Type B pancreatic cell (in vitro differentiated cells): ENCODE measurements around the gene IRAK3. TPM values are rescaled to one million over a fixed set of nuclear protein-coding genes. Genes with fewer than 3 reads are reported as not detected.
"Not testable (repeated sequence)": the region's sequence is repeated elsewhere in the genome, so short reads cannot be mapped to it uniquely, and the experiment has no call there.

ENCODE experiments used
- DNase-seq: peaks from one replicate; pipeline ENCODE4 v3.0.0; 2021; ENCODE audit warnings: mixed read lengths; ENCODE audit not compliant: unreplicated experiment; ENCODE audit errors: extremely low spot score
- H3K27ac Mint-ChIP-seq: 2 replicates; pipeline ENCODE4 v1.8.0; 2021; ENCODE audit warnings: mild to moderate bottlenecking, mixed read lengths
- H3K27me3 Mint-ChIP-seq: 2 replicates; pipeline ENCODE4 v1.8.0; 2021; ENCODE audit warnings: mixed read lengths
- H3K36me3 Mint-ChIP-seq: 2 replicates; pipeline ENCODE4 v1.8.0; 2021; ENCODE audit warnings: mixed read lengths
- H3K4me1 Mint-ChIP-seq: one replicate; pipeline ENCODE4 v1.8.0; 2021; ENCODE audit warnings: mixed read lengths; ENCODE audit not compliant: unreplicated experiment
- H3K4me3 Mint-ChIP-seq: 2 replicates; pipeline ENCODE4 v1.8.0; 2021; ENCODE audit warnings: mild to moderate bottlenecking, mixed read lengths
- H3K9me3 Mint-ChIP-seq: 2 replicates; pipeline ENCODE4 v1.8.0; 2021; ENCODE audit warnings: mixed read lengths
- total RNA-seq: library from RNA; stranded (reverse); gene quantifications from 2 replicates; pipeline ENCODE4 v1.2.1, GENCODE V29; 2021; ENCODE audit warnings: low replicate concordance
- TF ChIP-seq, protein P1 (sequence below): fragments of 200-600 bp; sonication (generic); conservative IDR thresholded peaks from 2 replicates; pipeline ENCODE4 v1.5.0; 2021; ENCODE audit warnings: antibody characterized with exemption, mild to moderate bottlenecking

IRAK3 gene
- total RNA-seq, 1 donor from 2014 or later: 0.34 TPM

DNA sequence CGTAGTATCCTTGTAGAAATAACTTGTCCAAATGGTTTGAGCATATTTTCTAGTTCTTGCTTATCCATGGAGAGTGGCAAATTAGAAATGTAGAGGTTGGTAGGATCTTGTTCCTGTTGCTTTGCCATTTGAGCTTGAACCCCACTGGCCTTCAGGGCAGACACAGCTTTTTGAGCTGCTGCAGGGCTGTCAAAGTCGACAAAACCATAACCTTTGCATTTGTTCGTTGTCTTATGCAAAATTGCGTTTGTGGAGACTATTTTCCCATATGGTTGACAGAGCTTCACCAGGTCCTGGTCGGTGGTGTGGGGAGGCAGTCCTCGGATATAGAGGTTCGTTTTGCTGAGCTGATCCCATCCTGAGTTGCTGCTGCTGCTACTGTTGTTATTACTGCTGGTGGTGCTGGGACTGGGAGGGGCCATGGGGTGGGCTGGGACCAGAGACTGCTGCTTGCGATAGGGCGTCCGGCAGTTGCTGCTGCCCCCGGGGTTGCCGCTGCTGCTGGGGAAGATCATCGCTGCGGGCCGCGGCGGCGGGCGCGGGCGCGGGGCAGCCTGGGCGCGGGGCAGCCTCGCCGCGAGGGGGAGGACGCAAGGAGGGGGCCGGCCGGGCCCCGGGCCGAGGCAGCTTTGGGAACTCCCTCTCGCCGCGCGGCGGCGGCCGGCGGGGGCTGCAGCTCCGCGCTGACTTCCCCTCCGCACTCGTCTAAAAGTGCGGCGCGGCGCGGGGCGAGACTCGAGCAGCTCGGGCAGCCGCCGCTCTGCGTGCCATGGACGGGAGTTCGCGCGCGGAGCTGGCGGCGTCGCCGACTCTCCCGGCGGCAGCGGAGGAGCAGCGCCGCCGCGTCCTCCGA is 46.0 kb downstream of the IRAK3 start:
- not testable (repeated sequence) for H3K27ac Mint-ChIP-seq

DNA sequence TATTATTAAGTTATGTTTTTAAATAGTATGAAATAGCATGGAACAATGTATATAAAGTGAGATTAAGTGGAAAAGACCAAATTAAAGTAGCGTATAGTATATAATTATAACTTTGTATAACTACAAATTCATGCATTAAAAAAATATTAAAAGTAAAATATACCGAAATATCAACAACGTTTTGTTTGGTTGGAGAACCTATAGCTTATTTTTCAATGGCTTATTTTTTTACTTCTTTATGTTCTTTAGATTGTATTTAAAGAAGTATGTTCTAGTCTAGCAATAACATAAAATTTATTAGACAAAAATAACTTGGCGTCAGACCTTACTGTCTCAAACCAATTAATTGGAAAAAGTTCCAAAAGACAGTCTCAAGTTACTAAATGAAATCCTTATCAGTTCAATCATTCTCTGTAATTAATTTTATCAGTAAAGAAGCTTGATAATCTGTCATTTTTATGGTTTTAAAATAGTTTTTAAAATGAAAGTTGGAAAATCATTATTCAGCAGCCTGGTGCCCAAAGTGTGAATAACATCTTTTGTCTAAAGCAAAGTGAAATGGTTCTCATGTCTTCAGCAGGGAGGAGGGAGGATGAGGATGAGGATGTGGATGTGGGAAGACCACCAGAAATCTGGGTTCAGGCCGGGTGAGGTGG is 46.7 kb downstream of the IRAK3 start:
- Mint-ChIP-seq H3K4me1 (peaks cover 15% of the 10 kb centered on the region), H3K9me3 (peaks cover 4% of the 10 kb centered on the region), H3K4me3 (peak overlapping the region; percentile 69), H3K27me3 (peaks cover 63% of the 10 kb centered on the region), H3K27ac (no peak overlapping the region), H3K36me3 (no peaks in the 10 kb centered on the region)
- no peak for DNase-seq
- TF ChIP-seq, protein P1, sequence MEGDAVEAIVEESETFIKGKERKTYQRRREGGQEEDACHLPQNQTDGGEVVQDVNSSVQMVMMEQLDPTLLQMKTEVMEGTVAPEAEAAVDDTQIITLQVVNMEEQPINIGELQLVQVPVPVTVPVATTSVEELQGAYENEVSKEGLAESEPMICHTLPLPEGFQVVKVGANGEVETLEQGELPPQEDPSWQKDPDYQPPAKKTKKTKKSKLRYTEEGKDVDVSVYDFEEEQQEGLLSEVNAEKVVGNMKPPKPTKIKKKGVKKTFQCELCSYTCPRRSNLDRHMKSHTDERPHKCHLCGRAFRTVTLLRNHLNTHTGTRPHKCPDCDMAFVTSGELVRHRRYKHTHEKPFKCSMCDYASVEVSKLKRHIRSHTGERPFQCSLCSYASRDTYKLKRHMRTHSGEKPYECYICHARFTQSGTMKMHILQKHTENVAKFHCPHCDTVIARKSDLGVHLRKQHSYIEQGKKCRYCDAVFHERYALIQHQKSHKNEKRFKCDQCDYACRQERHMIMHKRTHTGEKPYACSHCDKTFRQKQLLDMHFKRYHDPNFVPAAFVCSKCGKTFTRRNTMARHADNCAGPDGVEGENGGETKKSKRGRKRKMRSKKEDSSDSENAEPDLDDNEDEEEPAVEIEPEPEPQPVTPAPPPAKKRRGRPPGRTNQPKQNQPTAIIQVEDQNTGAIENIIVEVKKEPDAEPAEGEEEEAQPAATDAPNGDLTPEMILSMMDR: peak; percentile 68

More for the DNA sequence above, 46.0 kb downstream of the IRAK3 start:
- H3K4me1 Mint-ChIP-seq: peaks cover 15% of the 10 kb centered on the region
- H3K36me3 Mint-ChIP-seq, H3K9me3 Mint-ChIP-seq: not testable (repeated sequence)
- H3K27me3 Mint-ChIP-seq: peaks cover 61% of the 10 kb centered on the region
- peak overlapping the region; percentile 84 for H3K4me3 Mint-ChIP-seq
- DNase-seq: peak; percentile 76

GRCh38 chr12:66236282-66236675 is 47.3 kb downstream of the IRAK3 start:
- not testable (repeated sequence) for H3K27ac Mint-ChIP-seq, H3K9me3 Mint-ChIP-seq, H3K36me3 Mint-ChIP-seq, DNase-seq
- Mint-ChIP-seq H3K4me1 (peaks cover 15% of the 10 kb centered on the region), H3K27me3 (peaks cover 65% of the 10 kb centered on the region), H3K4me3 (peak overlapping the region; percentile 57)

GRCh38 chr12:66236969-66237368 is 48.0 kb downstream of the IRAK3 start:
- H3K27ac Mint-ChIP-seq: peak overlapping the region; percentile 17

DNA sequence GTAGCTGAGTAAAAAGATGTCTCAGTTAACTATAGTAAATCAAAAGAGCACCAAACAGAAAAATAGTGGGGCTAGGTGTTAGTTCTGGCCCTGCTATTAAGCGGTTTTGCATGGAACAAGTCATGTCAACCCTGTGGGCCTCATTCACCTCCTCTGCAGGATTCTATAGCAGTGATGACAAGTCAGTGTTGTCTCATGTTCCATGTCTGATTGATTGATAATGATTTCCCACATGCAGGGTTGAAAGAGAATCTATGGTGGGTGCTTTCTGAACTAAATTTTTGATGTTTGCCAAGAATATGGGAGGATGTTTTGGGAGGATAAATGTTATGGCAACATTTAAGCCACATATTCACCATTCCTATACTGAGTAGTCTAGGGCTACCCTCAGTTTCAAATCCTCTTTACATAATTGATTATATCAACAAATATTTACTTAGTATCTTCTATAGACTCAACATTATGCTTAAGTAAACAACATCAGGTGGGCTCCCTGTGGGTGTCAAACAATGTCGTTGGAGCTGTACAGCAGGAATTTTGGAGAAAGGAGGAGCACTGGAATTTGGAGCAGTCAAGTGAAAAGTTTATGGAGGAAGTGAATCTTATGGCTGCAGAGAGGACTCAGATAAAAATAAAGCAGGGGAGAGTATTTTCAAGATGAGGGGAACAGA is 48.6 kb downstream of the IRAK3 start:
- no peak for DNase-seq
- Mint-ChIP-seq H3K27me3 (peaks cover 60% of the 10 kb centered on the region), H3K27ac (no peak overlapping the region), H3K4me3 (peak overlapping the region; percentile 75), H3K9me3 (peaks cover 4% of the 10 kb centered on the region), H3K4me1 (peaks cover 15% of the 10 kb centered on the region), H3K36me3 (no peaks in the 10 kb centered on the region)
- TF ChIP-seq, protein P1: no peak

More at GRCh38 chr12:66236969-66237368, 48.0 kb downstream of the IRAK3 start:
- DNase-seq: no peak
- Mint-ChIP-seq H3K4me3 (peak overlapping the region; percentile 75), H3K4me1 (peaks cover 15% of the 10 kb centered on the region), H3K36me3 (no peaks in the 10 kb centered on the region), H3K27me3 (peaks cover 64% of the 10 kb centered on the region), H3K9me3 (peaks cover 4% of the 10 kb centered on the region)
- TF ChIP-seq, protein P1: no peak

GRCh38 chr12:66239295-66239694 is 50.3 kb downstream of the IRAK3 start:
- peaks cover 15% of the 10 kb centered on the region for H3K4me1 Mint-ChIP-seq
- no peak for DNase-seq
- TF ChIP-seq, protein P1: no peak
- peaks cover 56% of the 10 kb centered on the region for H3K27me3 Mint-ChIP-seq
- H3K9me3 Mint-ChIP-seq: no peaks in the 10 kb centered on the region
- no peak overlapping the region for H3K4me3 Mint-ChIP-seq
- no peaks in the 10 kb centered on the region for H3K36me3 Mint-ChIP-seq
- no peak overlapping the region for H3K27ac Mint-ChIP-seq
